HCT116 (cell line): ENCODE results near the gene RNF112. TPM values are rescaled to one million over a fixed set of nuclear protein-coding genes. Genes with fewer than 3 reads are reported as not detected.

Experiments used
- total RNA-seq: library from RNA; stranded (reverse); gene quantifications from one replicate; pipeline ENCODE4 v1.2.1, GENCODE V29; 2021; ENCODE audit not compliant: unreplicated experiment

Gene RNF112
- total RNA-seq, 1 experiment from 2014 or later: 0.98 TPM

Other genes starting within 250 kb of the RNF112 start
- gene EPN2, start 173.9 kb upstream of the RNF112 start, total RNA-seq: 73.1 TPM
- gene B9D1, start 48.5 kb upstream of the RNF112 start, total RNA-seq: 20.0 TPM
- gene MAPK7, start 32.7 kb upstream of the RNF112 start, total RNA-seq: 15.3 TPM
- 0.52 TPM for gene MFAP4, start 24.0 kb upstream of the RNF112 start, total RNA-seq
- gene SLC47A1, start 122.6 kb downstream of the RNF112 start, total RNA-seq: 0.17 TPM
- gene ALDH3A2, start 237.5 kb downstream of the RNF112 start, total RNA-seq: 86.8 TPM